AG09309 (cell line): ENCODE measurements around the gene NVL.

Experiments used
- DNase-seq: peaks from one replicate; pipeline ENCODE4 v3.0.0-alpha.2; 2010; ENCODE audit warnings: low read depth
- H3K4me3 ChIP-seq: 2 replicates; pipeline ENCODE4 v1.5.1; 2011; ENCODE audit warnings: mild to moderate bottlenecking, low read depth, low read length, moderate library complexity; ENCODE audit not compliant: control insufficient read depth
- TF ChIP-seq, protein P1 (sequence below): IDR thresholded peaks from 2 replicates; pipeline ENCODE4 v1.5.1; 2011; ENCODE audit warnings: mild to moderate bottlenecking, low read depth, low read length, inconsistent platforms; ENCODE audit not compliant: insufficient read depth, control insufficient read depth; ENCODE audit errors: missing control alignments

NVL gene

DNA sequence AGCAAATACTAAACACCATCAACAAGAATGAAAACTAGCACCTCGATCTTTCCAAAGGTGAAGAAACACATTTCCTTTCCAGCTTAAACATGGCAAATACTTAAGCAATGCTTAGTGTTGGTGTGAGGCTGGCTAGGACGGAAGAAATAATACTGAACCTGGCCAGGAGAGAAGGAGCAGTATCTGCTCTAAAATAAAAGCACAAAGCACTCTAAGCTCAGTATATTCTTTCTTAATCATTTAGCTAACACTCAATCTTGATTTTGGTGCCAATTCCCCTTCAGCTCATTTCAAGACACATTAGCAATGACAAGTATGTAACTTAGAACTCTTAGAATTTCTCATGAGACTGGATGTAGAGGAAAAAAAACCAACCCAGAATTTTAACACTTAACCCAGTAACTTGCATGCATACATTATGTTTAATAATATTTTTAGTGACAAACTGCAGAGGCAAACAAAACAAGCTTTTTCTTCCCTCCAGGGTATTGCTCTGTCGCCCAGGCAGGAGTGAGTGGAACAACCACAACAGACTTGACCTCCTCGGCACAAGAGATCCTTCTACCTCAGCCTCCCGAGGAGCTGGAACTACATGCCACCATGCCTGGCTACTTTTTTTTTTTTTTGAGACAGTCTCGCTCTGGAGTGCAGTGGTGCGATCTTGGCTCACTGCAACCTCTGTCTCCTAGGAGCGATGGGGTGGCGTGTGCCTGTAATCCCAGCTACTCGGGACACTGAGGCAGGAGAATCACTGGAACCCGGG, 92.7 kb downstream of the NVL start:
- no peak overlapping the region for H3K4me3 ChIP-seq
- TF ChIP-seq, protein P1, sequence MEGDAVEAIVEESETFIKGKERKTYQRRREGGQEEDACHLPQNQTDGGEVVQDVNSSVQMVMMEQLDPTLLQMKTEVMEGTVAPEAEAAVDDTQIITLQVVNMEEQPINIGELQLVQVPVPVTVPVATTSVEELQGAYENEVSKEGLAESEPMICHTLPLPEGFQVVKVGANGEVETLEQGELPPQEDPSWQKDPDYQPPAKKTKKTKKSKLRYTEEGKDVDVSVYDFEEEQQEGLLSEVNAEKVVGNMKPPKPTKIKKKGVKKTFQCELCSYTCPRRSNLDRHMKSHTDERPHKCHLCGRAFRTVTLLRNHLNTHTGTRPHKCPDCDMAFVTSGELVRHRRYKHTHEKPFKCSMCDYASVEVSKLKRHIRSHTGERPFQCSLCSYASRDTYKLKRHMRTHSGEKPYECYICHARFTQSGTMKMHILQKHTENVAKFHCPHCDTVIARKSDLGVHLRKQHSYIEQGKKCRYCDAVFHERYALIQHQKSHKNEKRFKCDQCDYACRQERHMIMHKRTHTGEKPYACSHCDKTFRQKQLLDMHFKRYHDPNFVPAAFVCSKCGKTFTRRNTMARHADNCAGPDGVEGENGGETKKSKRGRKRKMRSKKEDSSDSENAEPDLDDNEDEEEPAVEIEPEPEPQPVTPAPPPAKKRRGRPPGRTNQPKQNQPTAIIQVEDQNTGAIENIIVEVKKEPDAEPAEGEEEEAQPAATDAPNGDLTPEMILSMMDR: no peak
- no peak for DNase-seq

- H3K4me3 ChIP-seq: no peak overlapping the region
- TF ChIP-seq, protein P1: no peak
- DNase-seq: no peak
Observed at GRCh38 chr1:224235813-224236493, 94.0 kb downstream of the NVL start.

- TF ChIP-seq, protein P1: no peak
- no peak overlapping the region for H3K4me3 ChIP-seq
- no peak for DNase-seq
Observed at GRCh38 chr1:224234017-224234416, 96.0 kb downstream of the NVL start.

DNA sequence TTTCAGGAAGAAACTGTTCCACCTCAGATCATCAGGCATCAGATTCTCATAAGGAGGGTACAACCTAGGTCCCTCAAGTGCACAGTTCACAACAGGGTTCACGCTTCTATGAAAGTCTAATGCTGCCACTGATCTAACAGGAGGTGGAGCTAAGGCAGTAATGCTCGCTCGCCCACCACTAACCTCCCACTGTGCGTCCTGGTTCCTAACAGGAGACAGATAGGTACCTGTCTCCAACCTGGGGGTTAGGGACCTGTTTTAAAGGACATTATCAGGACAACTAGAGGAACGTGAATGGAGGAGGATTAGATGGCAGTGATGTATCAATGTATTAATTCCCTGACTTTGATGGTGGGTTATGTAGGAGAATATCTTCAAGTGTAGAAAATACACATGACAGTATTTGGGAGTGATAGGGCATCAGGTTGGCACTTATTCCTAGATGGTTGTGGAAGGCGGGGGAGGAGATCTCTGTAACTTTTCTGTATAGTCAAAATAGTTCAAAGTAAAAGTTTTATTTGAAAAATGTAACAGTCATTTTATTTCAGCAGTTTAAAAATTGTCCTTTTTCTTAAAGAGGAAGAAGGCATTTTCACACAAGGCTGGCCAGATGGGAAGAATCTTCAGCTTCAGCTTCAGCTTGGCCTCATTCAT, 103.0 kb downstream of the NVL start:
- TF ChIP-seq, protein P1: no peak
- DNase-seq: no peak
- no peak overlapping the region for H3K4me3 ChIP-seq

DNA sequence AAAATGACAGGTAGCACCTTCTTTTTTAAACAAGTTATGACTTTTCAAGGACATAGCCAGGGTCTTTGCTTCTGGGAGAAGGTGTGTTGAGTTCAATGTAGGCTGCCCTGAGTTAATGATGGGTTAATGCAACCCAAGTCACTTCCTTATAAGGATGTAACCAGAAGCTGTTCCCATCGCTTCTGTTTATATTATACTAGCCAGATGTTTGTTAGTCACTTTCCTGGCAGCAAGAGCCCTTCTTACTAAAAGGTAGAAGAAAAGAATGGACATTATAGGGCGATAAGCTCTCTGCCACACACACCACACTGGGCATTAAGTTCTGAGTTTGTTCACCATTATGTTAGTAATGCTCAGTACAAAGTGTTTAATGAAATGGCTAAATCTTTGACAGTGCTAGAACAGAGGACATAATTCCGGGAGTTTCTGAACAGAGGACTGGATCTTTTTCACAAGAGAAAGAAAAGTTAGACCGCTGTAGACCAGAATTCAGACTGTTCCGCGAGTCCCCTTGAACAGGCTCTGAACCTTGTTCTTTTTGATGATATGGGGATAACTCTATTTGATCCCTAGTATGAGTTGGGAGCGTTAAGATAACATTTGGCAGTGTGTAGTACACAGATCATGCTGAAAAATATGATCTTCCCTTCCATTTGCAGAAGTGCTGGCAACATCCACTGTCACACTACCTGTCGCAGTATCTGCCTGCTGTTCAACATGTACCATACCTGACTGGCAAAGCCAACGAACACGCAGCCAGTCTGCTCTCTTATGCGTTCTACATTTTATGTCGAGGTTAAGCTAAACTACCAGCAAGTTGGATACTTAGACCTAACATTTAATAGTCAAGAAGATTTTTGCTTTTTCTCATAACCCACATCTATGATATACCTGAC, 105.9 kb downstream of the NVL start:
- H3K4me3 ChIP-seq: no peak overlapping the region
- peak; percentile 40 for DNase-seq
- TF ChIP-seq, protein P1: no peak

- DNase-seq: no peak
- no peak overlapping the region for H3K4me3 ChIP-seq
- TF ChIP-seq, protein P1: no peak
Observed at GRCh38 chr1:224219612-224220059, 110.3 kb downstream of the NVL start.
